SU-DHL-6 (cell line): Measurements from ENCODE around the gene RSPO1.

Source experiments
- EZH2phosphoT487 ChIP-seq: fragments of 200-600 bp; sonication (generic), shearing (Covaris generic); conservative IDR thresholded peaks from 2 replicates; pipeline ENCODE4 v1.6.1; 2018; ENCODE audit warnings: mild to moderate bottlenecking, antibody characterized with exemption, low read length, moderate library complexity, mixed read lengths
- TF ChIP-seq, protein P1 (sequence below): fragments of 200-600 bp; sonication (generic); IDR thresholded peaks from one replicate; pipeline ENCODE4 v1.5.1; 2017; ENCODE audit warnings: antibody characterized with exemption, mild to moderate bottlenecking, low read length, moderate library complexity; ENCODE audit not compliant: insufficient read depth, poor library complexity, severe bottlenecking

DNA sequence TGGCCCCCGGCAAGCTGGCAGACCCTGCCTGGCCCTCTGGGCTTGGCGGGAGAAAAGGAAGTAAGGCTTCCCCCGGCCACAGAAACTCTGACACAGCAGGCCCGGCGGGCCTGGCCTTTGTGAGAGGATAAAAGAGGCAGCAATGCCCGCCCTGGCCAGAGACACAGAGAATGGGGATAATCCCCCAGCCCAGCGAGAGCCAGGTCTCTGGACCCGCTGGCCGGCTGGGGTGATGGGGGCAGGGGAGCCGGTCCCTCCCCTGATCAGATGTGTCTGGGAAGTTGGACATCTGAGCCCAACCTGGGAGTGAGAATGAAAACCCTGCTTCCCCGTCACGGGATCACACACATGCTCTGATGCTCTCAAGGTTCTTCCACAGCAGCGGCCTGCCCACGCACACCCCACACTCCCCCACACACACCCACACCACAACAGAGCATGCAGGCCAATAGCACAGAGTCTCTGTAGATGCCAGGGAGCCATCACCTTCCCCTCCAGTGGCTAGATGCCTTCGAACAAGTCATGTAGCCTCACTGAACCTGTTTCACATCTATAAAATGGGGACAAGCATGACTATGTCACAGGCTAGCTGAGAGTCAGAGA is 4.2 kb downstream of the RSPO1 start:
- TF ChIP-seq, protein P1, sequence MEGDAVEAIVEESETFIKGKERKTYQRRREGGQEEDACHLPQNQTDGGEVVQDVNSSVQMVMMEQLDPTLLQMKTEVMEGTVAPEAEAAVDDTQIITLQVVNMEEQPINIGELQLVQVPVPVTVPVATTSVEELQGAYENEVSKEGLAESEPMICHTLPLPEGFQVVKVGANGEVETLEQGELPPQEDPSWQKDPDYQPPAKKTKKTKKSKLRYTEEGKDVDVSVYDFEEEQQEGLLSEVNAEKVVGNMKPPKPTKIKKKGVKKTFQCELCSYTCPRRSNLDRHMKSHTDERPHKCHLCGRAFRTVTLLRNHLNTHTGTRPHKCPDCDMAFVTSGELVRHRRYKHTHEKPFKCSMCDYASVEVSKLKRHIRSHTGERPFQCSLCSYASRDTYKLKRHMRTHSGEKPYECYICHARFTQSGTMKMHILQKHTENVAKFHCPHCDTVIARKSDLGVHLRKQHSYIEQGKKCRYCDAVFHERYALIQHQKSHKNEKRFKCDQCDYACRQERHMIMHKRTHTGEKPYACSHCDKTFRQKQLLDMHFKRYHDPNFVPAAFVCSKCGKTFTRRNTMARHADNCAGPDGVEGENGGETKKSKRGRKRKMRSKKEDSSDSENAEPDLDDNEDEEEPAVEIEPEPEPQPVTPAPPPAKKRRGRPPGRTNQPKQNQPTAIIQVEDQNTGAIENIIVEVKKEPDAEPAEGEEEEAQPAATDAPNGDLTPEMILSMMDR = no peak
- TF ChIP-seq EZH2phosphoT487 = no peak
